ENCODE data around the gene MS4A18. TPM values are rescaled to one million over a fixed set of nuclear protein-coding genes. Genes with fewer than 3 reads are reported as not detected.

The MS4A18 gene
- total RNA-seq, 1 experiment from 2014 or later: not detected

DNA sequence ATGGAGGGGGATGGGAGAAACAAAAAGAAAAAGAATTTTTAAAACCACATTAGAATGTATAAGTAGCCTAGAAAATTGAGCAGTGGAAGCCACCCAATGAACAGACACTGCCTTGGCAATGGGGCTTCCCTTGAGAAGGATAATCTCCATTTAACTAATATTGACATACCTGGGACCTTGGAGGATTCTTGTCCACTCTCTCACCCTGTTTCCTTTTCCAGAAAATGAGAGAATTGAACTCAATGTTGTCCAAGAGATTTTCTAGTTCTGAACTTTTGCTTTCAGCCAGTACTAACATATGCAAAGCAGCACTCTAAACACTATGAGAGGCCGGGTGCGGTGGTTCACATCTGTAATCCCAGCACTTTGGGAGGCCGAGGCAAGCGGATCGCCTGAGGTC lies 24.6 kb upstream of the MS4A18 start:
- intact Hi-C loops (cut with micrococcal nuclease; ENCODE audit: unreplicated experiment): no loop called here
- ChIA-PET CTCF (no interaction called here), POLR2A (ENCODE audit: unreplicated experiment) (no interaction called here)
- no peaks in the 10 kb centered on the region for H3K36me3 ChIP-seq (ENCODE audit: low read depth)
- H4K20me1 ChIP-seq (ENCODE audit: insufficient read depth): no peaks in the 10 kb centered on the region
- no peak overlapping the region for H3K27ac ChIP-seq
- no peak overlapping the region for H2AFZ ChIP-seq
- no peaks in the 10 kb centered on the region for H3K9me3 ChIP-seq (ENCODE audit: insufficient read depth, low read depth)
- H3K79me2 ChIP-seq (ENCODE audit: low read depth): no peaks in the 10 kb centered on the region
- no TSS peak for BruUV-seq (replicated peaks)
- H3K27me3 ChIP-seq (ENCODE audit: insufficient read depth, low read depth): peaks cover 39% of the 10 kb centered on the region
- no peak for DNase-seq
- no peak for TF ChIP-seq EZH2 (IDR thresholded peaks at IDR 0.05; ENCODE audit: low read depth)
- H3F3A ChIP-seq (ENCODE audit: insufficient read depth, low read depth): no peaks in the 10 kb centered on the region
- no peaks in the 10 kb centered on the region for H3K4me1 ChIP-seq (replicated peaks; ENCODE audit: insufficient read depth)
- no peak overlapping the region for H3K4me3 ChIP-seq
- no peaks in the 10 kb centered on the region for H3K9me2 ChIP-seq (ENCODE audit: insufficient read depth)
- no peak overlapping the region for H3K4me2 ChIP-seq

DNA sequence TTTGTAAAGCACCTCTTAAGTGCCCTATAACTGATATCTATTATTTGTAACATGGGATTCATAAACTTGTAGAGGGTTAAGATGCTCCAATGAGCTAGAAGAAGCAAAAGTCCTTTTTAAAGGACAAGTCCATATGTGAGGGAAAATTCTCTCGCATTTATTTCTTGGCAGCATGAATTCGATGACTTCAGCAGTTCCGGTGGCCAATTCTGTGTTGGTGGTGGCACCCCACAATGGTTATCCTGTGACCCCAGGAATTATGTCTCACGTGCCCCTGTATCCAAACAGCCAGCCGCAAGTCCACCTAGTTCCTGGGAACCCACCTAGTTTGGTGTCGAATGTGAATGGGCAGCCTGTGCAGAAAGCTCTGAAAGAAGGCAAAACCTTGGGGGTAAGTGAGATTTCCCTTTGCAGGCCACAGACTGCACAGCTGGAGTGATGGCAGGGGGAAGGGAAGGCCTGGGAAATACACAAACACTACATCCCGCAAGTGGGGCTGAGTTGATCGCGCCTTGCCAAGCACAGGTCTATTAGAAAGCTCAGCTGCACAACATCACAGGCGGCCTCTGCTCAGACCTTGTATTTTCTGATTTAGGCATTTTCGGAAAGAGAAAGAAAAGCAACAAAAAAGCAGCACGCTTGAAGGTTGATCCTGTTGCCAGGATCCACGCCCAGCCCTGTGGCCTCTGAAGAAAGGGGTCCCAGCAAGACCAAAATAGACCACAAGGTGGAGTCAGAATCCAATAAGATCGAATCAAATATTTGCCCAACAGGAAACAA lies 23.6 kb upstream of the MS4A18 start:
- H3K4me3 ChIP-seq: no peak overlapping the region
- peak in 1 of 2 experiments; percentile 19 for DNase-seq
- H3K36me3 ChIP-seq (ENCODE audit: low read depth): no peaks in the 10 kb centered on the region
- CTCF ChIA-PET: no interaction called here
- POLR2A ChIA-PET (ENCODE audit: unreplicated experiment): no interaction called here
- intact Hi-C loops (cut with micrococcal nuclease; ENCODE audit: unreplicated experiment): no loop called here
- no peaks in the 10 kb centered on the region for H3K79me2 ChIP-seq (ENCODE audit: low read depth)
- peaks cover 46% of the 10 kb centered on the region for H3K27me3 ChIP-seq (ENCODE audit: insufficient read depth, low read depth)
- H3K9me3 ChIP-seq (ENCODE audit: insufficient read depth, low read depth): no peaks in the 10 kb centered on the region
- no peaks in the 10 kb centered on the region for H4K20me1 ChIP-seq (ENCODE audit: insufficient read depth)
- H2AFZ ChIP-seq: no peak overlapping the region
- no peaks in the 10 kb centered on the region for H3K4me1 ChIP-seq (replicated peaks; ENCODE audit: insufficient read depth)
- H3F3A ChIP-seq (ENCODE audit: insufficient read depth, low read depth): no peaks in the 10 kb centered on the region
- no peaks in the 10 kb centered on the region for H3K9me2 ChIP-seq (ENCODE audit: insufficient read depth)
- no TSS peak for BruUV-seq (replicated peaks)
- no peak for TF ChIP-seq EZH2 (IDR thresholded peaks at IDR 0.05; ENCODE audit: low read depth)
- TF ChIP-seq, protein P1, sequence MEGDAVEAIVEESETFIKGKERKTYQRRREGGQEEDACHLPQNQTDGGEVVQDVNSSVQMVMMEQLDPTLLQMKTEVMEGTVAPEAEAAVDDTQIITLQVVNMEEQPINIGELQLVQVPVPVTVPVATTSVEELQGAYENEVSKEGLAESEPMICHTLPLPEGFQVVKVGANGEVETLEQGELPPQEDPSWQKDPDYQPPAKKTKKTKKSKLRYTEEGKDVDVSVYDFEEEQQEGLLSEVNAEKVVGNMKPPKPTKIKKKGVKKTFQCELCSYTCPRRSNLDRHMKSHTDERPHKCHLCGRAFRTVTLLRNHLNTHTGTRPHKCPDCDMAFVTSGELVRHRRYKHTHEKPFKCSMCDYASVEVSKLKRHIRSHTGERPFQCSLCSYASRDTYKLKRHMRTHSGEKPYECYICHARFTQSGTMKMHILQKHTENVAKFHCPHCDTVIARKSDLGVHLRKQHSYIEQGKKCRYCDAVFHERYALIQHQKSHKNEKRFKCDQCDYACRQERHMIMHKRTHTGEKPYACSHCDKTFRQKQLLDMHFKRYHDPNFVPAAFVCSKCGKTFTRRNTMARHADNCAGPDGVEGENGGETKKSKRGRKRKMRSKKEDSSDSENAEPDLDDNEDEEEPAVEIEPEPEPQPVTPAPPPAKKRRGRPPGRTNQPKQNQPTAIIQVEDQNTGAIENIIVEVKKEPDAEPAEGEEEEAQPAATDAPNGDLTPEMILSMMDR (conservative IDR thresholded peaks at IDR 0.05): peak; percentile 56
- H3K4me2 ChIP-seq: no peak overlapping the region
- H3K27ac ChIP-seq: no peak overlapping the region

DNA sequence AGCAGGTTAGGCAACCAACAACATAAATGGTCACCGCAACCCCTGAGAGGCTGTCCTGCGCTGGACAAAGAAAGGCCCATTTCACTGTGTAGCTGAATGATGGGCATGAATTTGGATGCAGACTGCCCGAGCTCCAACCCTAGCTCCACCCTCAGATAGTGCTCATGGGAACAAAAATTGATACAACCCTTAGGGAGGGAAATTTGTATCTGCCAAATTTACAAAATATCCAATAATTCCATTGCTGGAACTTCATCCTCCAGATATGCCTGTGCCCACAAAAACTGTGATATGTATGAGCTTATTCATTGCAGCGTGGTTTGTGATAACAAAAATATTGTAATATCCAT lies 23.1 kb upstream of the MS4A18 start:
- H3F3A ChIP-seq (ENCODE audit: insufficient read depth, low read depth): no peaks in the 10 kb centered on the region
- H3K9me3 ChIP-seq (ENCODE audit: insufficient read depth, low read depth): no peaks in the 10 kb centered on the region
- H4K20me1 ChIP-seq (ENCODE audit: insufficient read depth): no peaks in the 10 kb centered on the region
- CTCF ChIA-PET: no interaction called here
- no peak overlapping the region for H2AFZ ChIP-seq
- H3K27me3 ChIP-seq (ENCODE audit: insufficient read depth, low read depth): peaks cover 51% of the 10 kb centered on the region
- POLR2A ChIA-PET (ENCODE audit: unreplicated experiment): interaction anchor here (0.7 kb wide), 1 partner anchor 71 kb away, joined by 3 read pairs; no protein-coding TSS in a partner anchor
- H3K79me2 ChIP-seq (ENCODE audit: low read depth): no peaks in the 10 kb centered on the region
- no peak for DNase-seq
- intact Hi-C loops (cut with micrococcal nuclease; ENCODE audit: unreplicated experiment): no loop called here
- no TSS peak for BruUV-seq (replicated peaks)
- H3K4me2 ChIP-seq: no peak overlapping the region
- H3K4me3 ChIP-seq: no peak overlapping the region
- no peaks in the 10 kb centered on the region for H3K36me3 ChIP-seq (ENCODE audit: low read depth)
- H3K4me1 ChIP-seq (replicated peaks; ENCODE audit: insufficient read depth): no peaks in the 10 kb centered on the region
- no peak overlapping the region for H3K27ac ChIP-seq
- H3K9me2 ChIP-seq (ENCODE audit: insufficient read depth): no peaks in the 10 kb centered on the region
- TF ChIP-seq, protein P1 (conservative IDR thresholded peaks at IDR 0.05): no peak
- no peak for TF ChIP-seq EZH2 (IDR thresholded peaks at IDR 0.05; ENCODE audit: low read depth)

DNA sequence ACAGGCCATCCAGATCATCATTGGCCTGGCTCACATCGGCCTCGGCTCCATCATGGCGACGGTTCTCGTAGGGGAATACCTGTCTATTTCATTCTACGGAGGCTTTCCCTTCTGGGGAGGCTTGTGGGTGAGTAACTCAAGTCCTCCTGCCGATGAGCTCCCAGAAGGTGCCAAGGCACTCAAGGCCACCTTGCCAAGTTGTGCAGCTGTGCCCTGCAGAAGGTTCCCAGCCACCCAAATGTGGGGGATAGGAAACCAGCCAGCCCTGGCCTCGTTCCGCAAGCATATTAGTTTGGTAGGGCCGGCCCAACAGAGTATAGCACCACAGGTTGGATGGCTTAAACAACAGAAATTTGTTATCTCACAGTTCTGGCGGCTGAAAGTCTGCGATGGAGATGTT lies 21.1 kb upstream of the MS4A18 start:
- POLR2A ChIA-PET (ENCODE audit: unreplicated experiment): no interaction called here
- no TSS peak for BruUV-seq (replicated peaks)
- Histone ChIP-seq H3K36me3 (ENCODE audit: low read depth) (no peaks in the 10 kb centered on the region), H2AFZ (no peak overlapping the region), H3F3A (ENCODE audit: insufficient read depth, low read depth) (no peaks in the 10 kb centered on the region), H4K20me1 (ENCODE audit: insufficient read depth) (no peaks in the 10 kb centered on the region), H3K27ac (no peak overlapping the region), H3K79me2 (ENCODE audit: low read depth) (no peaks in the 10 kb centered on the region), H3K4me3 (no peak overlapping the region), H3K4me1 (replicated peaks; ENCODE audit: insufficient read depth) (no peaks in the 10 kb centered on the region), H3K27me3 (ENCODE audit: insufficient read depth, low read depth) (peaks cover 70% of the 10 kb centered on the region), H3K9me2 (ENCODE audit: insufficient read depth) (no peaks in the 10 kb centered on the region), H3K9me3 (ENCODE audit: insufficient read depth, low read depth) (no peaks in the 10 kb centered on the region), H3K4me2 (no peak overlapping the region)
- intact Hi-C loops (cut with micrococcal nuclease; ENCODE audit: unreplicated experiment): no loop called here
- CTCF ChIA-PET: no interaction called here
- TF ChIP-seq EZH2 (IDR thresholded peaks at IDR 0.05; ENCODE audit: low read depth): no peak
- TF ChIP-seq, protein P1 (conservative IDR thresholded peaks at IDR 0.05): no peak
- no peak for DNase-seq
